Osteoblast (primary cell): ENCODE data around the gene ADAMTS17. TPM values are rescaled to one million over a fixed set of nuclear protein-coding genes. Genes with fewer than 3 reads are reported as not detected.

Source experiments
- DNase-seq: peaks from one replicate; pipeline ENCODE4 v3.0.0; 2011; ENCODE audit warnings: low spot score, mixed read lengths; ENCODE audit not compliant: insufficient read length; ENCODE audit errors: missing footprints
- H2AFZ ChIP-seq: 2 replicates; pipeline ENCODE4 v1.6.0; 2011; ENCODE audit warnings: mild to moderate bottlenecking, low read length
- H3K27ac ChIP-seq: 2 replicates; pipeline ENCODE4 v1.5.1; 2011; ENCODE audit warnings: mild to moderate bottlenecking, low read depth, low read length, moderate library complexity
- H3K27me3 ChIP-seq: 2 replicates; pipeline ENCODE4 v1.6.0; 2012; ENCODE audit warnings: mild to moderate bottlenecking, control low read depth, inconsistent platforms, low read length, moderate library complexity; ENCODE audit not compliant: insufficient read depth
- H3K36me3 ChIP-seq: 2 replicates; pipeline ENCODE4 v1.5.1; 2011; ENCODE audit warnings: mild to moderate bottlenecking, low read length, control low read depth, moderate library complexity; ENCODE audit not compliant: insufficient read depth
- H3K4me1 ChIP-seq: 2 replicates; pipeline ENCODE4 v1.5.1; 2011; ENCODE audit warnings: mild to moderate bottlenecking, low read length, control low read depth, moderate library complexity; ENCODE audit not compliant: insufficient read depth
- H3K4me2 ChIP-seq: 2 replicates; pipeline ENCODE4 v1.6.0; 2011; ENCODE audit warnings: mild to moderate bottlenecking, low read length; ENCODE audit not compliant: insufficient read depth
- H3K4me3 ChIP-seq: fragments of 200-600 bp; sonication (generic); 3 replicates; pipeline ENCODE4 v1.5.1; 2012; ENCODE audit warnings: mild to moderate bottlenecking, low read length, inconsistent platforms; ENCODE audit not compliant: insufficient read depth
- H3K79me2 ChIP-seq: 2 replicates; pipeline ENCODE4 v1.6.0; 2012; ENCODE audit warnings: mild to moderate bottlenecking, low read length, control low read depth, inconsistent platforms; ENCODE audit not compliant: insufficient read depth
- H3K9me3 ChIP-seq: 2 replicates; pipeline ENCODE4 v1.5.1; 2011; ENCODE audit warnings: low read depth, low read length, control low read depth
- H4K20me1 ChIP-seq: 2 replicates; pipeline ENCODE4 v1.6.0; 2012; ENCODE audit warnings: mild to moderate bottlenecking, low read length, control low read depth; ENCODE audit not compliant: insufficient read depth
- CTCF ChIP-seq: IDR thresholded peaks from 2 replicates; pipeline ENCODE4 v1.5.1; 2011; ENCODE audit warnings: mild to moderate bottlenecking, low read depth, low read length, moderate library complexity; ENCODE audit errors: extremely low read depth
- total RNA-seq: library from RNA; depleted of rRNA; stranded (reverse); fragments of >200 nt; gene quantifications from 2 replicates; pipeline ENCODE4 v1.2.3, GENCODE V29; 2012

Gene ADAMTS17
- total RNA-seq, 1 donor = under 0.01 TPM

DNA sequence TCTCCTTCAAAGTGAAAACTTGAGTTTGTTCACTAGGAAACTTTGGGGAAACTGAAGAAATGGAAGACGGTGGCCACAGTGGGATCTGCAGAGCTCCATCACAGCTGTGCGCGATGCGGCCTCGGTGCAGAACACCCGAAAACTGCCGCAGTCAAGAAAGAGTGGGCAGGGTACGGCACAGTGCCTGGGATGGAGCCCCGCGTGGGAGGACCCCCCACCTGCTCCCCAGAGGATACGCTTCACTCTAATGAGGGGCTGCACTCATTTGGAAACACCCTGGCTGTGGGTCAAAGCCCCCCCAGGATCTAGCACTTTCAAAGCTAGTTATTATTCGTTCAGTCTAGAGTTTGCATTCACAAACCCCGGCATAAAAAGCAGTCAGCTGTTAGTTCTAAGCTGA is 9.5 kb downstream of the ADAMTS17 start:
- no peak overlapping the region for H3K27ac ChIP-seq
- no peaks in the 10 kb centered on the region for H3K9me3 ChIP-seq
- no peak overlapping the region for H2AFZ ChIP-seq
- no peaks in the 10 kb centered on the region for H3K36me3 ChIP-seq
- no peaks in the 10 kb centered on the region for H3K4me1 ChIP-seq
- H3K4me3 ChIP-seq = no peak overlapping the region
- no peaks in the 10 kb centered on the region for H3K79me2 ChIP-seq
- H4K20me1 ChIP-seq = no peaks in the 10 kb centered on the region
- TF ChIP-seq CTCF = no peak
- no peaks in the 10 kb centered on the region for H3K27me3 ChIP-seq
- no peak for DNase-seq
- H3K4me2 ChIP-seq = no peak overlapping the region

DNA sequence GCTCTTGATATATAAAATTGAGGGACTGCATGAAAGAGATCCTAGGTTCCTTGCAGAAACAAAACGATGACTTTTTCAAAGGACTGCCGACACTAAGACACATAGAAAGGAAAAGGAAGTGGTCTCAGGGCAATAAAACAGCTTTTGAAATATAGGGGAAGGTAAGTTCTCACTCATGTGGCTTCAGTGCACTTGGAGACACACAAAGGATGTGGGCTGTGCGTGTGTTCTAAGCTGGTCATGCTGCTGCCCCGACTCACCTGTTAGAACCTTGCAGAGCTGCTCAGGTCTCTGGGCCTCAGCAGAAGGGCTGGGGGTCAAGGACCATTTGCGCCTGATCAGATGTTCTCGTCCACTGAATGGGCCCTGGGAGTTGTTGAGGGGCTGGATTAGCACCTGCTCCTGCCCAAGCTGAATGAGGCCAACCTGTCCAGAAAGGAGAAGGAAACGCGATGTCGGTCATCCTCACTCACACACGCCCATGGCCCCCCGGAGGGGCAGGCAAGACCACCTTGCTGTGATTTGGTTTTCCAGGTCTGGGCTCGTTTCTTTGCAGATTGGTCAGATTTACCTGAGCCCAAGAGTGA is 11.1 kb downstream of the ADAMTS17 start:
- H3K27me3 ChIP-seq = no peaks in the 10 kb centered on the region
- no peak overlapping the region for H3K4me2 ChIP-seq
- H3K79me2 ChIP-seq = no peaks in the 10 kb centered on the region
- DNase-seq = no peak
- H3K4me1 ChIP-seq = no peaks in the 10 kb centered on the region
- H3K4me3 ChIP-seq = no peak overlapping the region
- H3K36me3 ChIP-seq = no peaks in the 10 kb centered on the region
- no peaks in the 10 kb centered on the region for H4K20me1 ChIP-seq
- no peak overlapping the region for H2AFZ ChIP-seq
- H3K9me3 ChIP-seq = no peaks in the 10 kb centered on the region
- no peak overlapping the region for H3K27ac ChIP-seq
- no peak for TF ChIP-seq CTCF

DNA sequence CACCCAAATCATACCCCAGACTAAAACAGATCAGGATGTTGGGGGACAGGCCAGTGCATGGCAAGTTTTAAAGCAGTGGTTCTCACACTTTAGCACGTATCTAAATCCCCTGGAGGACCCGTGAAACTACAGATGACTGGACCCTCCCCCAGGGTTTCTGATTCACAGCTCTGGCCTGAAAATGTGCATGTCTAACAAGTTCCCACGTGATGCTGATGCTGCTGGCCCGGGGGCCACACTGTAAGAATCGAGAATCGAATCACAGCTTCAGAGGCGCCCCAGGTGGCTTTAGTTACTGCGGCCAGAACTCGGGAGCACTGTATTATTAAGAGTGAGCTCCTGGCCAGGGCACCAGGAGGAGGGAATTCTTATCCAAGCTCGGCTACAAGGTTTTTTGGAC is 11.6 kb downstream of the ADAMTS17 start:
- H3K27ac ChIP-seq = no peak overlapping the region
- H3K36me3 ChIP-seq = no peaks in the 10 kb centered on the region
- no peak for DNase-seq
- H3K4me2 ChIP-seq = no peak overlapping the region
- H3K4me3 ChIP-seq = no peak overlapping the region
- H3K79me2 ChIP-seq = no peaks in the 10 kb centered on the region
- H3K27me3 ChIP-seq = no peaks in the 10 kb centered on the region
- no peak overlapping the region for H2AFZ ChIP-seq
- no peaks in the 10 kb centered on the region for H4K20me1 ChIP-seq
- H3K4me1 ChIP-seq = no peaks in the 10 kb centered on the region
- TF ChIP-seq CTCF = no peak
- H3K9me3 ChIP-seq = no peaks in the 10 kb centered on the region

GRCh38 chr15:100328796-100329195 is 13.0 kb downstream of the ADAMTS17 start:
- Histone ChIP-seq H3K36me3 (no peaks in the 10 kb centered on the region), H3K4me1 (no peaks in the 10 kb centered on the region), H3K27ac (no peak overlapping the region), H3K79me2 (no peaks in the 10 kb centered on the region), H3K4me3 (no peak overlapping the region), H3K27me3 (no peaks in the 10 kb centered on the region), H3K9me3 (no peaks in the 10 kb centered on the region), H2AFZ (no peak overlapping the region), H3K4me2 (no peak overlapping the region), H4K20me1 (no peaks in the 10 kb centered on the region)
- TF ChIP-seq CTCF = no peak
- no peak for DNase-seq
